ENCODE results near the gene NPAS3. TPM values are rescaled to one million over a fixed set of nuclear protein-coding genes. Genes with fewer than 3 reads are reported as not detected.

Gene NPAS3
- total RNA-seq, 1 experiment from 2014 or later, result not detected

DNA sequence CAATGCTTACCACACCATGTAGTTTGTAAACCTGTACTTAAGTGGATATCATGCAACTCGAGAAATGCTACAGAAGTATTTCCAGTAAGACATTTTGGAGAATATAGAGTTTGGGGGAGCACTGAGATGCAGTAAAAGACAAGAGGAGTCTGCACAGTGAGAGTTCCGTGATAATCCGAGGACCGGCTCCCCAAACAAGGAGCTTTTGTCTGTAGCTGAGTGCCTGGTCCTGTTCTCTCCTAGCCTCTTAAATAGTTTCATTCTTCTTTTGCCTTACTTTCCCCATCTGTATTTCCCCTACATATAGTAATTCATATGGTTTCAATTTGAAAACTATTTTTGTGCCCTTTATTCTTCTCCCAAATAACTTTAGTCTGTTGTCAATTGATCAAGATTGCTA lies 648.1 kb downstream of the NPAS3 start:
- no peaks in the 10 kb centered on the region for H3K36me3 ChIP-seq (ENCODE audit: low read depth)
- no peak for TF ChIP-seq EZH2 (IDR thresholded peaks at IDR 0.05; ENCODE audit: low read depth)
- TF ChIP-seq, protein P1, sequence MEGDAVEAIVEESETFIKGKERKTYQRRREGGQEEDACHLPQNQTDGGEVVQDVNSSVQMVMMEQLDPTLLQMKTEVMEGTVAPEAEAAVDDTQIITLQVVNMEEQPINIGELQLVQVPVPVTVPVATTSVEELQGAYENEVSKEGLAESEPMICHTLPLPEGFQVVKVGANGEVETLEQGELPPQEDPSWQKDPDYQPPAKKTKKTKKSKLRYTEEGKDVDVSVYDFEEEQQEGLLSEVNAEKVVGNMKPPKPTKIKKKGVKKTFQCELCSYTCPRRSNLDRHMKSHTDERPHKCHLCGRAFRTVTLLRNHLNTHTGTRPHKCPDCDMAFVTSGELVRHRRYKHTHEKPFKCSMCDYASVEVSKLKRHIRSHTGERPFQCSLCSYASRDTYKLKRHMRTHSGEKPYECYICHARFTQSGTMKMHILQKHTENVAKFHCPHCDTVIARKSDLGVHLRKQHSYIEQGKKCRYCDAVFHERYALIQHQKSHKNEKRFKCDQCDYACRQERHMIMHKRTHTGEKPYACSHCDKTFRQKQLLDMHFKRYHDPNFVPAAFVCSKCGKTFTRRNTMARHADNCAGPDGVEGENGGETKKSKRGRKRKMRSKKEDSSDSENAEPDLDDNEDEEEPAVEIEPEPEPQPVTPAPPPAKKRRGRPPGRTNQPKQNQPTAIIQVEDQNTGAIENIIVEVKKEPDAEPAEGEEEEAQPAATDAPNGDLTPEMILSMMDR (conservative IDR thresholded peaks at IDR 0.05), result no peak

DNA sequence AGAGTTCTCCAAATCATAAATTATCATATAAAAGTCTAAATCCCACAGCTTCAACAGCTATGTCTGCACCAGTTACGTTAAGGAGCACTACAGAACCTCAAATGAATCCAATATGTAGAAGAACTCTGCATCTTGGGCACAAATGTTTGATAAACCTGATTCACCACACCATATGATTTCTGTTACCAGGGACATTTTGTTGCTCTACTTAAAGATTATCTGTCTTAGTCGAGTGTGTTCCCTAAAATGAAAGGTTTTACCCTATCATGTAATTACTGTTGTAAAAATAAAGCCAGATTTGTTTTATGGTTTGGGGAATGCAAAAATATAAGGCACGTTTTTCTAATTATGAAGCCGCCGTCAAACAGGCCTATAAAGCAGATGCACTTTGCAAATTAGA lies 649.1 kb downstream of the NPAS3 start:
- Histone ChIP-seq H3K4me2 (no peak overlapping the region), H3K4me3 (no peak overlapping the region), H3K36me3 (ENCODE audit: low read depth) (no peaks in the 10 kb centered on the region), H3F3A (ENCODE audit: insufficient read depth, low read depth) (peaks cover 5% of the 10 kb centered on the region; the same call in 1 of the 2 replicates), H3K79me2 (ENCODE audit: low read depth) (no peaks in the 10 kb centered on the region), H4K20me1 (ENCODE audit: insufficient read depth) (no peaks in the 10 kb centered on the region), H2AFZ (no peak overlapping the region), H3K9me3 (ENCODE audit: insufficient read depth, low read depth) (no peaks in the 10 kb centered on the region), H3K27me3 (ENCODE audit: insufficient read depth, low read depth) (no peaks in the 10 kb centered on the region), H3K9me2 (ENCODE audit: insufficient read depth) (no peaks in the 10 kb centered on the region), H3K27ac (no peak overlapping the region), H3K4me1 (replicated peaks; ENCODE audit: insufficient read depth) (peaks cover 13% of the 10 kb centered on the region; the same call in 1 of the 2 replicates)
- ChIA-PET CTCF (no interaction called here), POLR2A (ENCODE audit: unreplicated experiment) (no interaction called here)
- no TSS peak for BruUV-seq (replicated peaks)
- intact Hi-C loops (cut with micrococcal nuclease; ENCODE audit: unreplicated experiment), result no loop called here
- DNase-seq, result no peak
- TF ChIP-seq EZH2 (IDR thresholded peaks at IDR 0.05; ENCODE audit: low read depth), result no peak
- TF ChIP-seq, protein P1 (conservative IDR thresholded peaks at IDR 0.05), result no peak

More for the DNA sequence above, 648.1 kb downstream of the NPAS3 start:
- intact Hi-C loops (cut with micrococcal nuclease; ENCODE audit: unreplicated experiment), result no loop called here
- H3K4me2 ChIP-seq, result no peak overlapping the region
- no peak overlapping the region for H3K27ac ChIP-seq
- H2AFZ ChIP-seq, result no peak overlapping the region
- ChIA-PET POLR2A (ENCODE audit: unreplicated experiment) (no interaction called here), CTCF (no interaction called here)
- no peaks in the 10 kb centered on the region for H3K27me3 ChIP-seq (ENCODE audit: insufficient read depth, low read depth)
- H3K9me2 ChIP-seq (ENCODE audit: insufficient read depth), result no peaks in the 10 kb centered on the region
- no peak for DNase-seq
- no TSS peak for BruUV-seq (replicated peaks)
- H3K4me3 ChIP-seq, result no peak overlapping the region
- no peaks in the 10 kb centered on the region for H4K20me1 ChIP-seq (ENCODE audit: insufficient read depth)
- peaks cover 5% of the 10 kb centered on the region; the same call in 1 of the 2 replicates for H3F3A ChIP-seq (ENCODE audit: insufficient read depth, low read depth)
- no peaks in the 10 kb centered on the region for H3K9me3 ChIP-seq (ENCODE audit: insufficient read depth, low read depth)
- H3K4me1 ChIP-seq (replicated peaks; ENCODE audit: insufficient read depth), result peaks cover 13% of the 10 kb centered on the region; the same call in 1 of the 2 replicates
- no peaks in the 10 kb centered on the region for H3K79me2 ChIP-seq (ENCODE audit: low read depth)

DNA sequence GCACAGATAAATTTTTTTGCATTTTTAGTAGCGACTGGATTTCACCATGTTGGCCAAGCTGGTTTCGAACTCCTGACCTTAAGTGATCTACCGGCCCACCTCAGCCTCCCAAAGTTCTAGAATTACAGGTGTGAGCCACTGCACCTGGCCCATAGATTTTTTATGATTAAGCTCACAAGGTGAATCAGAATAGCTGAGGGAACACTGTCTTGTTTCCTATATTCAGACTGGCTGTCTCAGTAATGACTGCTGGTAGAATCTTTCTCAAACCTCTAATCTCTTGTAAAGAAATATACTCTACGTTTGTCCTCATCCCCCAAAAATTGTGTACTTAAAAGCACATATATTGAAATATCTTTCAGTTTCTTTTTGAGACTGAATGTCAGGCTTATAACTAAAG lies 650.1 kb downstream of the NPAS3 start:
- no peak overlapping the region for H3K4me3 ChIP-seq
- no peaks in the 10 kb centered on the region for H3K79me2 ChIP-seq (ENCODE audit: low read depth)
- no peaks in the 10 kb centered on the region for H4K20me1 ChIP-seq (ENCODE audit: insufficient read depth)
- no peak overlapping the region for H2AFZ ChIP-seq
- peaks cover 13% of the 10 kb centered on the region; the same call in 1 of the 2 replicates for H3K4me1 ChIP-seq (replicated peaks; ENCODE audit: insufficient read depth)
- no TSS peak for BruUV-seq (replicated peaks)
- H3K36me3 ChIP-seq (ENCODE audit: low read depth), result no peaks in the 10 kb centered on the region
- H3K4me2 ChIP-seq, result peak overlapping the region; percentile 14; the same call in 1 of the 2 replicates
- H3K9me3 ChIP-seq (ENCODE audit: insufficient read depth, low read depth), result no peaks in the 10 kb centered on the region
- H3K27ac ChIP-seq, result peak overlapping the region; percentile 75
- TF ChIP-seq, protein P1 (conservative IDR thresholded peaks at IDR 0.05), result no peak
- TF ChIP-seq EZH2 (IDR thresholded peaks at IDR 0.05; ENCODE audit: low read depth), result no peak
- intact Hi-C loops (cut with micrococcal nuclease; ENCODE audit: unreplicated experiment), result no loop called here
- H3K9me2 ChIP-seq (ENCODE audit: insufficient read depth), result no peaks in the 10 kb centered on the region
- no peak for DNase-seq
- ChIA-PET CTCF (interaction anchor here (1.0 kb wide), 1 partner anchor 201 kb away, joined by 4 read pairs; no protein-coding TSS in a partner anchor), POLR2A (ENCODE audit: unreplicated experiment) (no interaction called here)
- H3K27me3 ChIP-seq (ENCODE audit: insufficient read depth, low read depth), result no peaks in the 10 kb centered on the region
- peaks cover 5% of the 10 kb centered on the region; the same call in 1 of the 2 replicates for H3F3A ChIP-seq (ENCODE audit: insufficient read depth, low read depth)
